GM18861 (cell line): Measurements from ENCODE around the gene KHSRP.
A peak's percentile ranks its signal among the peaks of the same experiment; 100 is the strongest.

Experiments
- ATAC-seq: cut with Tn5 transposase; IDR thresholded peaks from one replicate; pipeline ENCODE4 v1.9.1; 2021; ENCODE audit not compliant: unreplicated experiment

KHSRP gene

GRCh38 chr19:6424195-6424938 is at the start of gene KHSRP:
Gene KHSRP (minus strand): TSS chr19:6424811. CDS start chr19:6424701, 110 bp downstream.
- ATAC-seq, result no peak

- no peak for ATAC-seq
Observed at GRCh38 chr19:6473647-6474046, 49.0 kb upstream of the KHSRP start.

GRCh38 chr19:6472713-6473112 is 48.1 kb upstream of the KHSRP start:
- no peak for ATAC-seq

- no peak for ATAC-seq
Observed at GRCh38 chr19:6471076-6471475, 46.5 kb upstream of the KHSRP start.

GRCh38 chr19:6470173-6470572 is 45.6 kb upstream of the KHSRP start:
- ATAC-seq, result no peak

GRCh38 chr19:6467384-6467783 is 42.8 kb upstream of the KHSRP start:
- no peak for ATAC-seq

- no peak for ATAC-seq
Observed at GRCh38 chr19:6466526-6467248, 42.1 kb upstream of the KHSRP start.

GRCh38 chr19:6465663-6466062 is 41.1 kb upstream of the KHSRP start:
- ATAC-seq, result no peak

- ATAC-seq, result no peak
Observed at GRCh38 chr19:6465006-6465405, 40.4 kb upstream of the KHSRP start.

- ATAC-seq, result no peak
Observed at GRCh38 chr19:6464070-6464873, 39.7 kb upstream of the KHSRP start, which contains the start of gene CRB3. Gene CRB3 (plus strand): TSS chr19:6464271. CDS start chr19:6464702, 431 bp downstream.

- peak; percentile 56 for ATAC-seq
Observed at GRCh38 chr19:6460099-6460884, 35.7 kb upstream of the KHSRP start.

- ATAC-seq, result no peak
Observed at GRCh38 chr19:6459262-6460098, 34.9 kb upstream of the KHSRP start, which contains the start of gene SLC25A23. Gene SLC25A23 (minus strand): TSS chr19:6459792. CDS start chr19:6459628, 164 bp downstream.

- ATAC-seq, result no peak
Observed at GRCh38 chr19:6458695-6459261, 34.2 kb upstream of the KHSRP start.

- ATAC-seq, result no peak
Observed at GRCh38 chr19:6457958-6458694, 33.5 kb upstream of the KHSRP start.

GRCh38 chr19:6455924-6456323 is 31.3 kb upstream of the KHSRP start:
- no peak for ATAC-seq

- ATAC-seq, result no peak
Observed at GRCh38 chr19:6453951-6454565, 29.4 kb upstream of the KHSRP start.

GRCh38 chr19:6452899-6453298 is 28.3 kb upstream of the KHSRP start:
- no peak for ATAC-seq

GRCh38 chr19:6452223-6452614 is 27.6 kb upstream of the KHSRP start:
- ATAC-seq, result no peak
